Measurements from ENCODE around the gene IARS2.

- TF ChIP-seq REST (IDR thresholded peaks at IDR 0.05; ENCODE audit: insufficient read depth in 1 of 2, low read depth in 2 of 2, low read length in 2 of 2) (no peak), POLR2AphosphoS5 (IDR thresholded peaks at IDR 0.05; ENCODE audit: low read depth, low read length) (no peak), TAF1 (IDR thresholded peaks at IDR 0.05; ENCODE audit: borderline replicate concordance, insufficient read depth, low read length) (no peak)
Measured at GRCh38 chr1:220129479-220130210, 35.7 kb downstream of the IARS2 start.
